DOHH2 (cell line): ENCODE measurements around the gene GMPR.

Source experiments
- H3F3A ChIP-seq: fragments of 200-600 bp; sonication (generic), shearing (Covaris generic); 2 replicates; pipeline ENCODE4 v1.6.0; 2016; ENCODE audit warnings: antibody characterized with exemption, mild to moderate bottlenecking; ENCODE audit not compliant: control insufficient read depth, insufficient read depth
- H3K27ac ChIP-seq: fragments of 200-600 bp; sonication (generic); 2 replicates; pipeline ENCODE4 v1.5.1; 2014; ENCODE audit warnings: low read depth, mild to moderate bottlenecking, low read length, moderate library complexity
- H3K27me3 ChIP-seq: fragments of 200-600 bp; sonication (generic); 2 replicates; pipeline ENCODE4 v1.6.1; 2014; ENCODE audit warnings: mild to moderate bottlenecking, low read length, mixed read lengths; ENCODE audit not compliant: control insufficient read depth
- H3K36me3 ChIP-seq: fragments of 200-600 bp; sonication (generic); 2 replicates; pipeline ENCODE4 v1.6.1; 2014; ENCODE audit warnings: mild to moderate bottlenecking, low read length, moderate library complexity, mixed read lengths; ENCODE audit not compliant: control insufficient read depth
- H3K4me1 ChIP-seq: fragments of 200-600 bp; sonication (generic); 2 replicates; pipeline ENCODE4 v1.6.1; 2014; ENCODE audit warnings: mild to moderate bottlenecking, low read length, mixed read lengths; ENCODE audit not compliant: control insufficient read depth
- H3K4me2 ChIP-seq: fragments of 200-600 bp; sonication (generic); 2 replicates; pipeline ENCODE4 v1.6.0; 2014; ENCODE audit warnings: mild to moderate bottlenecking, low read length, moderate library complexity
- H3K4me3 ChIP-seq: fragments of 200-600 bp; sonication (generic); 2 replicates; pipeline ENCODE4 v1.5.1; 2014; ENCODE audit warnings: mild to moderate bottlenecking, low read length, mixed read lengths
- H3K79me2 ChIP-seq: fragments of 200-600 bp; sonication (generic); 2 replicates; pipeline ENCODE4 v1.6.1; 2014; ENCODE audit warnings: mild to moderate bottlenecking, low read length, mixed read lengths; ENCODE audit not compliant: control insufficient read depth
- H3K9me2 ChIP-seq: fragments of 200-600 bp; sonication (generic); replicated peaks from 2 replicates; pipeline ENCODE4 v1.6.1; 2014; ENCODE audit warnings: mild to moderate bottlenecking, low read length, mixed read lengths; ENCODE audit not compliant: control insufficient read depth
- H3K9me3 ChIP-seq: fragments of 200-600 bp; sonication (generic); 2 replicates; pipeline ENCODE4 v1.6.1; 2014; ENCODE audit warnings: antibody characterized with exemption, low read length, mixed read lengths; ENCODE audit not compliant: control insufficient read depth, insufficient read depth
- H4K20me1 ChIP-seq: fragments of 200-600 bp; sonication (generic); 2 replicates; pipeline ENCODE4 v1.6.0; 2014; ENCODE audit warnings: low read depth, mild to moderate bottlenecking, antibody characterized with exemption, low read length, moderate library complexity; ENCODE audit not compliant: control insufficient read depth, insufficient read depth
- EZH2phosphoT487 ChIP-seq: fragments of 200-600 bp; sonication (generic); IDR thresholded peaks from 2 replicates; pipeline ENCODE4 v1.6.1; 2017; ENCODE audit warnings: borderline replicate concordance, mild to moderate bottlenecking, antibody characterized with exemption, low read length, moderate library complexity, mixed read lengths
- TF ChIP-seq, protein P1 (sequence below): fragments of 200-600 bp; sonication (generic); IDR thresholded peaks from one replicate; pipeline ENCODE4 v1.5.1; 2014; ENCODE audit warnings: antibody characterized with exemption, mild to moderate bottlenecking, low read depth, low read length; ENCODE audit not compliant: poor library complexity, severe bottlenecking

GMPR gene

DNA sequence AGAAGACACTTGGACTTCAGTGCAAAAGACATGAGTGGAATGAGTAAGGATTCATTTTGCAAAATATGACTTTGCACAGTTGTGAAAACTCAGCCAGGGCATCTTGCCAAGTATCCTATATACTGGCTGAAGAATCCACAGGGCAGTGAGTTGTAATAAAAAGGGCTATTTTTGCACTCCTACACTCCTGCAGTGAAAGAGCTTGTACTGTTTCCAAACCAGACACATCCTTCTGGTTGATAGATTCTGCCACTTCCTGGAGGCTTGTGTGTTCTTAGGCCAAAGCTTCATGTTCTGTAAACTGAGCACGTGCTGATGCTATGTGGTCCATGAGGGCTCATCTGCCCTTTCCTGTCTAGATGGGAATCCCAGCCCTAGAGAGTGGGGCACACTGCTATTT is 34.9 kb downstream of the GMPR start:
- Histone ChIP-seq H3K9me3 (no peaks in the 10 kb centered on the region), H3K36me3 (no peaks in the 10 kb centered on the region), H3K27ac (no peak overlapping the region), H3K4me1 (no peaks in the 10 kb centered on the region), H3K27me3 (peaks cover 7% of the 10 kb centered on the region), H3K4me2 (no peak overlapping the region), H3K4me3 (no peak overlapping the region), H3K9me2 (no peaks in the 10 kb centered on the region), H4K20me1 (no peaks in the 10 kb centered on the region), H3F3A (no peaks in the 10 kb centered on the region), H3K79me2 (no peaks in the 10 kb centered on the region)
- TF ChIP-seq, protein P1, sequence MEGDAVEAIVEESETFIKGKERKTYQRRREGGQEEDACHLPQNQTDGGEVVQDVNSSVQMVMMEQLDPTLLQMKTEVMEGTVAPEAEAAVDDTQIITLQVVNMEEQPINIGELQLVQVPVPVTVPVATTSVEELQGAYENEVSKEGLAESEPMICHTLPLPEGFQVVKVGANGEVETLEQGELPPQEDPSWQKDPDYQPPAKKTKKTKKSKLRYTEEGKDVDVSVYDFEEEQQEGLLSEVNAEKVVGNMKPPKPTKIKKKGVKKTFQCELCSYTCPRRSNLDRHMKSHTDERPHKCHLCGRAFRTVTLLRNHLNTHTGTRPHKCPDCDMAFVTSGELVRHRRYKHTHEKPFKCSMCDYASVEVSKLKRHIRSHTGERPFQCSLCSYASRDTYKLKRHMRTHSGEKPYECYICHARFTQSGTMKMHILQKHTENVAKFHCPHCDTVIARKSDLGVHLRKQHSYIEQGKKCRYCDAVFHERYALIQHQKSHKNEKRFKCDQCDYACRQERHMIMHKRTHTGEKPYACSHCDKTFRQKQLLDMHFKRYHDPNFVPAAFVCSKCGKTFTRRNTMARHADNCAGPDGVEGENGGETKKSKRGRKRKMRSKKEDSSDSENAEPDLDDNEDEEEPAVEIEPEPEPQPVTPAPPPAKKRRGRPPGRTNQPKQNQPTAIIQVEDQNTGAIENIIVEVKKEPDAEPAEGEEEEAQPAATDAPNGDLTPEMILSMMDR, result no peak
- TF ChIP-seq EZH2phosphoT487, result no peak

- no peaks in the 10 kb centered on the region for H3K4me1 ChIP-seq
- H3K9me3 ChIP-seq, result no peaks in the 10 kb centered on the region
- H3K27me3 ChIP-seq, result peaks cover 7% of the 10 kb centered on the region
- H3K9me2 ChIP-seq, result no peaks in the 10 kb centered on the region
- no peak overlapping the region for H3K4me3 ChIP-seq
- H3K4me2 ChIP-seq, result no peak overlapping the region
- H3K36me3 ChIP-seq, result no peaks in the 10 kb centered on the region
- H3F3A ChIP-seq, result no peaks in the 10 kb centered on the region
- H4K20me1 ChIP-seq, result no peaks in the 10 kb centered on the region
- no peaks in the 10 kb centered on the region for H3K79me2 ChIP-seq
- no peak overlapping the region for H3K27ac ChIP-seq
- TF ChIP-seq EZH2phosphoT487, result no peak
- TF ChIP-seq, protein P1, result no peak
These were observed 36.1 kb downstream of the GMPR start for GRCh38 chr6:16274483-16274882.

GRCh38 chr6:16274885-16275589 is 36.6 kb downstream of the GMPR start:
- Histone ChIP-seq H4K20me1 (no peaks in the 10 kb centered on the region), H3K27me3 (peaks cover 7% of the 10 kb centered on the region), H3K4me1 (no peaks in the 10 kb centered on the region), H3K4me2 (no peak overlapping the region), H3F3A (no peaks in the 10 kb centered on the region), H3K36me3 (no peaks in the 10 kb centered on the region), H3K9me2 (no peaks in the 10 kb centered on the region), H3K9me3 (no peaks in the 10 kb centered on the region), H3K4me3 (no peak overlapping the region), H3K27ac (no peak overlapping the region), H3K79me2 (no peaks in the 10 kb centered on the region)
- no peak for TF ChIP-seq EZH2phosphoT487
- TF ChIP-seq, protein P1, result no peak
